HG03045 (cell line): ENCODE data around the gene ZNF701.

Source experiments
- ATAC-seq: cut with Tn5 transposase; IDR thresholded peaks from one replicate; pipeline ENCODE4 v1.9.1; 2021; ENCODE audit warnings: mild to moderate bottlenecking, moderate library complexity; ENCODE audit not compliant: unreplicated experiment

Gene ZNF701

GRCh38 chr19:52635786-52636570, 65.9 kb downstream of the ZNF701 start:
- ATAC-seq, result no peak
